ENCODE data around the gene CCPG1. TPM values are rescaled to one million over a fixed set of nuclear protein-coding genes. Genes with fewer than 3 reads are reported as not detected.

The CCPG1 gene
- 10.5 and 16.9 TPM in 2 replicates for polyA plus RNA-seq (2012; rRNA removed)
- polyA plus RNA-seq (2012; cell fraction: cytosol; rRNA removed): 15.5 and 19.5 TPM in 2 replicates
- polyA plus RNA-seq (2012; cell fraction: nucleus; rRNA removed): 7.8 and 22.4 TPM in 2 replicates

DNA sequence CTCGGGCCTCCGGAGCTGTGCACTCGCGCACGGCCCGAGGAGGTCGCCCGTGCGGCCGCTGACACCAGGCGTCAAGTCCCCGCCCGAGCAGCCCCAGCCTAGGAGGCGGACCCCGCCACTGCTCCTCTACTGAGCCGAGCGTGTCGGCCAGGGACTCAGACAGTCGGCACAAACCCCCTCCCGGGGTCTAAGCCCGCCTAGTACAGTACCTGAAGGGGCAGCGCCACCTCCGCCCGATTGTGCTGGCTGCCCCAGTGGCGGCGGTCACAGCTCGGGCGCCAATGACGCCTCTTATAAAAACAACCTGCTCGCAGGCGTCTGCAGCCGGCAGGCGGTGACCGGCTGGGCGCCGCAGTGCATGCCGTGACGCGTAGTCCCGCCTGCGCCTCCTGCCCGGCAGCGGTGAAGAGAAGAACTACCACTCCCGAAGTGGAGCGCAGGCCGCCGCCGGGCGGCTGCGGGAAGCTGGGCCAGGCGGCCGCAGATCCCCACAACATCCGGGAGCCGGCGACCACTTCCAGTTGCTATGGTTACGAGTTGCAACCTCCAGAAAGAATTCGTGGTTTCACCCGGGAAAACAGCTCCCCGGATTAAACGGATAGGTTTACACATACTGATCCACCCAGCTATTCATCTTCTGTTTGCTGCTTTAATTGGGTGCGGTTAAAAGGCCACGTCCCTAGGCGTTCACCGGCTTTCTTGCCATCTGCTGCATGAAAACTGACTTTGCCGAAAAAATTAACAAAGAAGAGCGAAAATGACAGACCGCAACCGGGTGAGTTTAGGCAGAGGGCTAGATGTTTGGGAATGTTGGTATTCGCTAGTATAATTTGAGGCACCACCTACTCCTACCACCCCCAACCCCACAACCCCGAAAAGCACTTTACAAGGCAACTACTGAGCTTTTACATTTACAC is at the start of gene CCPG1, which contains the start of gene PIERCE2:
CCPG1 (minus strand) TSS at position 348 of the 917 bp plus-strand sequence. CDS start 18,935 bp downstream, outside the sequence.
PIERCE2 (plus strand) TSS at position 484 of the 917 bp plus-strand sequence; CDS start at position 758, 274 bp downstream.
- Histone ChIP-seq H3K9ac (peak within 1 kb of the TSS; percentile 79), H3F3A (replicated peaks; ENCODE audit: insufficient read depth) (peaks cover 21% of the 10 kb centered on the region), H3K4me3 (ENCODE audit: low read depth in 2 of 2, low read length in 1 of 2) (peak within 1 kb of the TSS; percentile 77 to 78), H2AFZ (ENCODE audit: low read depth) (peak within 1 kb of the TSS; percentile 94), H4K20me1 (ENCODE audit: insufficient read depth) (no peaks in the 10 kb centered on the region), H3K36me3 (replicated peaks in 1 of 2; ENCODE audit: control insufficient read depth in 1 of 2, insufficient read depth in 2 of 2, low read length in 1 of 2) (no peaks in the 10 kb centered on the region), H3K9me3 (no peaks in the 10 kb centered on the region), H3K79me2 (ENCODE audit: insufficient read depth) (peaks cover 26% of the 10 kb centered on the region), H3K4me2 (peak within 1 kb of the TSS; percentile 87), H3K27me3 (ENCODE audit: insufficient read depth) (no peaks in the 10 kb centered on the region), H3K4me1 (ENCODE audit: control insufficient read depth in 1 of 2, insufficient read depth in 2 of 2, low read depth in 1 of 2, low read length in 1 of 2) (peaks cover 7 to 15% of the 10 kb centered on the region in 2 experiments; a peak in 2 of 4 replicates), H3K27ac (ENCODE audit: low read depth in 2 of 2, low read length in 1 of 2) (peak within 1 kb of the TSS; percentile 84 to 86), H3K9me2 (no peaks in the 10 kb centered on the region)
- peak; percentile 94 for DNase-seq
- POLR2A ChIA-PET: interaction anchor here (0.7 to 2.1 kb wide), 3 partner anchors 53 to 190 kb away, joined by 3 to 22 read pairs (median 4); partner anchors contain the start of genes PIGB and PIGBOS1
- CTCF ChIA-PET: interaction anchor here (0.6 to 3.0 kb wide), 28 partner anchors 9 to 489 kb away, joined by 3 to 19 read pairs (median 4); partner anchors contain the start of genes PIGB and PIGBOS1
- 3% methylated on average over 24 of the region's 70 CpGs for WGBS (ENCODE audit: low lambda C conversion rate)
- peak; percentile 40 for TF ChIP-seq CHD2 (IDR thresholded peaks at IDR 0.05; ENCODE audit: low read length, partially characterized antibody)
- TF ChIP-seq MXI1 (IDR thresholded peaks at IDR 0.05; ENCODE audit: low read depth, low read length): no peak; the same call in none of the 2 replicates
- TF ChIP-seq ZBTB33 (IDR thresholded peaks at IDR 0.05; ENCODE audit: borderline replicate concordance, low read depth): no peak
- no peak for TF ChIP-seq REST (IDR thresholded peaks at IDR 0.05; ENCODE audit: low read depth, low read length)
- peak; percentile 51 for TF ChIP-seq NRF1 (IDR thresholded peaks at IDR 0.05; ENCODE audit: low read depth, low read length)
- peak; percentile 38; the same call in 1 of the 2 replicates for TF ChIP-seq YY1 (IDR thresholded peaks at IDR 0.05; ENCODE audit: low read depth)
- TF ChIP-seq RCOR1 (IDR thresholded peaks at IDR 0.05; ENCODE audit: low read length): peak; percentile 5; the same call in 1 of the 2 replicates
- TF ChIP-seq, protein P1, sequence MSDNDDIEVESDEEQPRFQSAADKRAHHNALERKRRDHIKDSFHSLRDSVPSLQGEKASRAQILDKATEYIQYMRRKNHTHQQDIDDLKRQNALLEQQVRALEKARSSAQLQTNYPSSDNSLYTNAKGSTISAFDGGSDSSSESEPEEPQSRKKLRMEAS (IDR thresholded peaks at IDR 0.05; ENCODE audit: low read depth): 0 out of 2 replicates have a peak, but pooled peaks have one; percentile 10
- peak; percentile 39; the same call in 1 of the 2 replicates for TF ChIP-seq TAF1 (IDR thresholded peaks at IDR 0.05; ENCODE audit: borderline replicate concordance, low read depth, low read length)
- peak; percentile 76 for TF ChIP-seq SIN3A (IDR thresholded peaks at IDR 0.05; ENCODE audit: borderline replicate concordance, low read depth, low read length)
- peak; percentile 42; the same call in 1 of the 2 replicates for TF ChIP-seq POLR2AphosphoS5 (IDR thresholded peaks at IDR 0.05; ENCODE audit: low read depth, low read length)
- no peak for TF ChIP-seq FOXM1 (IDR thresholded peaks at IDR 0.05; ENCODE audit: low read depth)
- TF ChIP-seq CTCF (IDR thresholded peaks at IDR 0.05): peak; percentile 55
- TF ChIP-seq GABPA (IDR thresholded peaks at IDR 0.05; ENCODE audit: low read depth): peak; percentile 71
- peak; percentile 33; the same call in 1 of the 2 replicates for TF ChIP-seq PBX3 (IDR thresholded peaks at IDR 0.05)
- peak in 1 of 2 experiments; percentile 6; a peak in 1 of 4 replicates for TF ChIP-seq EP300 (IDR thresholded peaks at IDR 0.05; ENCODE audit: borderline replicate concordance in 1 of 2, low read depth in 1 of 2, low read length in 1 of 2)
- TF ChIP-seq RAD21 (IDR thresholded peaks at IDR 0.05; ENCODE audit: low read length): no peak
- TF ChIP-seq ELF1 (IDR thresholded peaks at IDR 0.05): peak; percentile 45
- TF ChIP-seq TCF12 (IDR thresholded peaks at IDR 0.05): peak; percentile 4; the same call in 1 of the 2 replicates
